IPS-NIHi11 (cell line): ENCODE measurements around the gene ABCA1.
"Not testable (repeated sequence)": the region's sequence is repeated elsewhere in the genome, so short reads cannot be mapped to it uniquely, and the experiment has no call there.

ENCODE experiments used
- DNase-seq: peaks from one replicate; pipeline ENCODE4 v3.0.0; 2012; ENCODE audit warnings: mixed read lengths, low spot score

The ABCA1 gene

DNA sequence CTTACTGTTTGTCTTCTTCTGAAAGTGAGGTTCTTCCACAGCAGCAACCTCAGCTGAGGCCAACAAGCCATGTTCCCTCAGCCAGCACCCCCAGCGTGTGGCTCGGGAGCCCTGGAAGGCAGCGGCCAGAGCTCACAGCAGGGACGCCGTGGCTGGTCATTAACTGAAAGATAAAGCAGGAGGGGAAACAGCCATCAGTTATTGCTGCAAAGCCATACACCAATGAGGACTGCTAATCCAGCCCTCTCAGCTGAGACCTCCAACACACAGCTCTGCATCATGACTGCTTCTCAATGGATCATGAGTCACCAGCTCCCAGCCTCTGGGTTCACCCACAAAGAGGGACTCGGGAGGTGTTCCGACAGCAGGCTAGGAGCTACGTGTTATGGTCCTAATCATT lies 24.3 kb downstream of the ABCA1 start:
- no peak for DNase-seq

DNA sequence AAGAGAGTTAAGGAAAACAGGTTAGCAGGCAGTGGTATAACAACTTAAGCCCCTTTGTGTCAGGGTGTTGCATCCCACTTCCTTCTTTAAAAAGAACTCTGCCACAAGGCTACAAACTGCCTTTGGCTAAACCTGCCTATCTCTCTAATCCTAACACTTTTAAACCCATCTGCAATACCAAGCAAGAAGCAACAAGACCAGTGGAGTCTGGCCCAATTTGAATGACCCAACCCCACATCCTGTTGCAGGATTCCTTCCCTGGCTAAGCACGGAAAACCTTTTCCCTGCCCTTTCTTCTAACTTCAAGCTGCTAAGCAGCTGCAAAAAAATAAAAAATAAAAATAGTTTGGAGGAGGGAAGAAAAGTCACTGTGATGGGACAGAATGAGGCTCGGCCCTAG lies 27.1 kb downstream of the ABCA1 start:
- no peak for DNase-seq

DNA sequence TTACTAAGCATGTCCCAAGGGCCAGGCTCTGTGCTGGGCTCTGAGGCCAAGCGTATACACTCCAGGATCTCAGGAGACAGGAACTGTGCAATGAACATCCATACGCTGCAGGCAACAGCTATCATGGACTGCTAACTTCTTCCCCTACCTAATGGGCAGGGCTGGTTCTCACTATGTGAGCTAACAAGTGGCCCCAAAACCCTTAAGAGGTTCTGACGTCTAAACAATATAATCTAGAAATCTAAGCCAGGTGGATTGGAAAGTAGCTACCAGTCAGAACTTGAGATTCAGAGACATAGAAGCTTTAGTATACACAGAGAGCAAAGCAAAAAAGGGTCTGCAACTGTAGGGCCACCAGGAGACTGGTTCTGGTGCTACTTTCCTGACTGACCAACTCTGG lies 27.6 kb downstream of the ABCA1 start:
- no peak for DNase-seq

DNA sequence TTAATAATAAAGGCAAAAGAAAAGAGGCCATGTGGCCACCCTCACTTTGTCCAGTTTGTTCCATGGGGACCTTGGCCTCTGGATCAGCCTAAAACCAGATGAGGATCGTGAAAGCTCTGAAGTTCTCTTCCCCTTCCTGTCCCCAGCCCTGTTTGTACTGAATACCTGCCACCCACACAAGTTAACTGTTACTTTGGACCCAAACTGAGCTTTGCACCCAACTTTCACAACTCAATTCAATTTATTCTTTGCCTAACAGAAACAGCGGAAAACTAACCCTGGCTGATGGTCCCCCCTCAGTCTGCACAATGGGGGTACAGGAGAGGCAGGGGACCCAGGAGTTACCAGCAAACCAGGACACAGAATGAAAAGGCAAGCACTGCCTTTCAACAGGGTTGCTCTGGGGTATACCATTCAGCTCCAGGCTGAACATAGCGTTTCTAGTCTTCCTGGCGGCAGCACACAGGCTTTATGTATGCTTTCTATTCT lies 28.2 kb downstream of the ABCA1 start:
- DNase-seq = no peak

DNA sequence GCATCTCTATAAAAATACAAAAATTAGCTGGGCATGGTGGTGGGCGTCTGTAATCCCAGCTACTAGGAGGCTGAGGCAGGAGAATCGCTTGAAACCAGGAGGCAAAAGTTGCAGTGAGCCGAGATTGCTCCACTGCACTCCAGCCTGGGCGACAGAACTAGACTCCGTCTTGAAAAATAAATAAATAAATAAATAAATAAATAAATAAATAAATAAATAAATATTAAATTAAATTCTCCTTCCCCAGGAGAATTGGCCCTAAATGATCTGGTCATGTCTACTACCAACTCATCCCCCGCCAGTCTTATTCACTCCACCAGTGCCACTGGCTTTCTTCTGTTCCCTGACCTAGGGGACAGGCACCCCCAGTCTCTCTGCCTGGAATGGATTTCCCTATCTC lies 29.6 kb downstream of the ABCA1 start:
- not testable (repeated sequence) for DNase-seq

DNA sequence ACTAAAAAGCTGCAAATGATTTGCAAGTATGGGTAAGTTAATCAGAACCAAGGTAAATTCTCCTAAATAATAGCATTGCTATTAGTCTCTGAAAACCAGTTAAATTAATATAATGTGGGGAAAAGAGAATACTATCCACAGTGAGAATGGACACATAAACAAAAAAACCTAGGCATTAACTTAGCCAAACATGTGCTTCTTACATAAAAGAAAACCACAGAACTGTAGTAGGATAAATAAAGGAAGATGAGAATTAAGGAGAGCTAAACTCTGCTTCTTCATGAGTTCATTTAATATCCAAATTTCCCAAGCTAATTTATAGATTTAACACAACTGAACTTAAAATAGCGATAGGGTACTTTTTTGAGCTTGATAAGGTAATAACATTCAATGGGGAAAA lies 31.8 kb downstream of the ABCA1 start:
- no peak for DNase-seq

DNA sequence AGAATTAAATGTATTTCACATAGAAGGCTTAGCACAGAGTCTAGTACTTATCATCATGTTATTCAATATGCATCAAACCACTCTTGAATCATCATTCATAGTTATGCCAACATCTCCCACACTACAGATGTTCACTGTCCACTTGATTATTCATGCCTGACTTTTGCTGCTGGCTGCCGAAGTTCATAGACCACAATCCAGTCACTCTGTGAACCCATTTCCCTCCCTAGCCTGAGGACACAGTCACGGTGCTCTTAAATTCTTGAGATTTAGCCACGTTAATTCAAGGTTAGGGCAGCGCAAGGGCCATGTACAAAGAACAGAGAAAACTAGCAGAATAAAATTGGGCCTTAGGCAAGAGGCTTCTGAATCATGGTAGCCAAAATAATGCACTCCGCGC lies 32.4 kb downstream of the ABCA1 start:
- no peak for DNase-seq

DNA sequence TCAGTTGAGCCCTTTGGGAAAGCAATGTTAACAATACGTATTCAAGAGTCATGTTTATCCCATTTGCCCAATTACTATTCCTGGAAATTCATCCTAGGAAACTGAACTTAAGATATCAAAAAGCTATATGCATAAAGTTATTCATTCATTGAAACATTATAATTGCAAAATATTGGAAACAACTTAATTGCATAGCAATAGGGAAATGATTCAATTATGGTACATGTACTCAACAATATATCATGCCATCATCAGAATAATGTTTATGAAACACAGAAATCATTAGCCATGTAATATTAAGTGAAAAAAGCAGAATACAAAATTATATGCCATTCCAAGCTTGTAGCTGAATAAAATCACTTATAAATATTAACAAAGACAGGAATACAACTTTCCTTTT lies 35.3 kb downstream of the ABCA1 start:
- DNase-seq = no peak

DNA sequence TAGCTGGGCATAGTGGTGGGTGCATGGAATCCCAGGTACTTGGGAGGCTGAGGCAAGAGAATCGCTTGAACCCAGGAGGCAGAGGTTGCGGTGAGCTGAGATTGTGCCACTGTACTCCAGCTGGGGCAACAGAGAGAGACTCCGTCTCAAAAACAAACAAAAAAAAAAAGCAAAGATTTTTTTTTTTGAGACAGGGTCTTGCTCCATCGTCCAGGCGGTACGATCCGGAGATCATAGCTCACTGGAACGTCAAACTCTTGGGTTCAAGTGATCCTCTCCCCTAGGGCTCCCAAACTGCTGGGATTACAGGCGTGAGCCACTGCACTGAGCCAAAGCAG lies 37.6 kb downstream of the ABCA1 start:
- DNase-seq = no peak

DNA sequence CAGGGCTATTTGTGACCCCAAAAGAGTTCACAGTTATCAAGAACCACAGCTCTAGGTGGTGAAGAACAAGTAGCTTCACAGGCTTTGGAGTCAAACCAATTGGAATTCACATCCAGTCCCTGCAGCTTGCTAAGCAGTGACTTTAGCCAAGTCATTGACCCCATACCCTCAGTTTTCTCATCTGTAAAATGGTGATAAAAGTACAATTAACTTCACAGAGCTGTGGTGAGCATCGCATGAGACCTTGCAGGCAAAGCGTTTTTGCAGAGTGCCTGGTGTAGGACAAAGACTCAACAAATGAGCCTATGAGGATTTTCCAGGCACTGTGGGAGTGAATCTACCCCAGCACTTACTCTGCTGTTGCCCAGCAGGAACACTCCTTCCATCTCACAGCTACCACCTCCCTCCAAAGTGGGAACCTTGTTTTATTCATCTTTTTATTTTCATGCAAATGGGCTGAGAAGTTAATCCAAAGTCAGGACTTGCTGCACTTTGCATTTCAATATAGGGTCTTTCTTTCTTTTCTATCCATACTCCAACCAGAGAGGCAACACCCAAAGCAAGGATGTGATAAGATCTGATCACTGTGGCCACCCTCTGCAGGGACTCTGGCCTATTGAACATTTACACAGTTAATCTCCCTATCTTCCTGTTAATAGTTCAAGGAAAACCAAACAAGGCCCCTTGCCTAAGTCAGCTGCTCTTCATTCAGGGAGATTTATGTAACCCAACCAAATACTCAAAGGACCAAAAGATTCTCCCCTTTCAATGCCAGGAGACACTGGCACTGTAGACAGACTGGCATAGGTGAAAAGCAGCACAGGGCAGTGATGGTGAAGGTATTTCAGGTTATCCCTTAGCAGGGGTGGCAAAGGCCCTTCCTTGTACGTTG lies 41.9 kb downstream of the ABCA1 start:
- DNase-seq = peak; percentile 40

DNA sequence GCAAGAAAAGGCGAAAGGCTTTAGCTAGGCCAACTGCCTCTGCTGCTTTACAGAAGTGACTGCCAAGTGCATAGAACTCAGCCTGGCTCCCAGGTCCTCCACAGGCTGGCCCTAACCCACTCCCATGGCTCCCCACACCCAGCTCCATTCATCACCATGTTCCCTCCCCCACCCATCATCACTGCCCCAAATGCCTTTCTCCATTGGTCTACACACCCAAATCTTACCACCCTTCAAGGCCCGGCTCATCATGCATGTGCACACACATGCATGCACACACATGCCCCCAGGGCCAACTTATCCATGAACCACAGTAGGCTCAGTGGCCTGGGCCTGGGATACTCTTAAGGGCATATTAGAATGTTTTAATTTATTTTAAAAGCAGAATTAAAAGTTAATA lies 44.8 kb downstream of the ABCA1 start:
- no peak for DNase-seq

DNA sequence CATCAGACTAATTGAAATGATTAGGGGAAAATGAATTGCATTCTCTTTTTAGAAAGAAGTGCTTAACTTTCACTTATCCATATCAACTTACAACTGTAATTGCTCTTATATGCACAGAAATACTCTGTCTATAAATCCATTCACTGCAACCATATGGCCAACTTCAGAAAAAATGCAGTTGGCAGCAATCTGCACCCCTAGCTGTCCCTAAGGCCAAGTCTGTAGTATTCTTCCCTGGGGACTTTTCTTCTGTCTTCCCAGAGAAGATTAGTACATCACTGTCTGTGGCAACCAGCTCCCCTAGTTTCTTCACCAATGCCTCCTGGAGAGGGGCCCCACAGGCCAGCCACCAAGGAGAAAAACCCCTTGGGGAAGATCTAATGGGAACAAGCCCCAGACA lies 45.4 kb downstream of the ABCA1 start:
- DNase-seq = no peak

DNA sequence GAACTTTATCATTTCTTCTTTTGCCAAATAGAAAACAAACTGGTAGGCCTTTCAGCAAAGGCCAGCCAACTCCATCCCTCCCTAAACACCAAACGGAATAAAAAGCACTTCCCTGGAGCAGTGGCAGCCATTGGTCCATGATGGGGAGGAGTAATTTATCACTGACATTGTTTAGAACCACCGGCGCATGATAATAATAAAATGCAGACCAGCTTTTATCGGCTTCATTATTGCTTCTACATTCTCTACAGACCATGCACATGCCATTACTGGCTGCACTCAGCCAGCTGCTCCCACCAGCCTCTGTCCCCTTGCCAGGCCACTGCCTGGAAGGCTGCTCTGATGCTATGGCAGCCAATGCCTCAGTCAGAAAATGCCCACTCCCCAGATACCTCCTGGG lies 45.9 kb downstream of the ABCA1 start:
- DNase-seq = no peak

DNA sequence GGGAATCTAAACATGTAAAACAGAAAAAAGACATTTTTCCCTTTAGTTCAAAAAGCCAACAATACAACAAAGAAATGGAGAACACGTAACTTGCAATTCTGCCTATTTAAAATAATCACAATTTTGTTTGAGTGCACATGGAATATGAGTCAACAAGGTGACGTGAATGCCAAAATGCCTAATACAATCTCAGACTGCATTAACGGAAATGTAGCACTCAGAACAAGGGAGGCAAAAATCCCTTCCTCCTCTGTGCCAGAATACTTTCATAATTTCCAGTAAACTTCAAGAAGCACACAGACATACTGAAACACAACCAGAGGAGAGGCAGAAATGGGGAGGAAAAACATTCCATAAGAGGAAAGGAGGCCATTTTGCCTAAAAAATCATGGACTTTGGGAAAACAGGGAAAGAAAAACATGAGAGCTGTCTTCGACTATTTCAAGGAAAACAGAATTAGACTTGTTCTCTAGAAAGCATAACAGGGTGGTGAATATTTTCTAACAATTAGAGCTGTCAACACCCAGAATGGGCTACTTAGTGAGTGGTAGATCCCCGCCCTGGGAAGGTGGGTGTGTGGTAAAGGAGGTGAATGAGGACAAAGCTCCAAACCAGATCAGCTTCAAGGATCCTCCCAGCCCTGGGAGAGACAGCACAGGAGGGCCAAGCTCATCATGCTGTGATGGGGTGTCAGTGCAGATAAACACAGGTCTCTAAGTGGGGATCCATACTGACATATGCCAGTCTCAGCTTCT lies 48.2 kb downstream of the ABCA1 start:
- DNase-seq = no peak

DNA sequence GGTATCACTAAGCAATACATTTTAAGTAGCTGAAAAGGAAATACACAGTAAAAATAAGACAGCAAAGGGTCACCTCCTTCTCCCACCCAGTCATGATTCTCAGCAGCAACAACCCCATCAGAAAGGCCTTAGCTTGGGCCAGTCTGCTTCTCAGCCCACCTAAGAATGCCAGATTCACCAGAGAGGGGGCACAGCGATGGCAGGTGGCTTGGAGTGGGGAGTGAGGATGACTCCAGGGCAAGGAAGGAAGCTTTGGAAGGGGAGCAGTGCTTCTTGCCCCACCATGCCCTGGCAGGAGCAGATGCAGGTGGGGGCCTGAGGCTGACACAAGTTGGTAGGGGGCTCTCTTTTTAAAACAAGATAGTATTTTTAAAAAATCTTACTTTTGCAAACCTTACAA lies 51.4 kb downstream of the ABCA1 start:
- no peak for DNase-seq

DNA sequence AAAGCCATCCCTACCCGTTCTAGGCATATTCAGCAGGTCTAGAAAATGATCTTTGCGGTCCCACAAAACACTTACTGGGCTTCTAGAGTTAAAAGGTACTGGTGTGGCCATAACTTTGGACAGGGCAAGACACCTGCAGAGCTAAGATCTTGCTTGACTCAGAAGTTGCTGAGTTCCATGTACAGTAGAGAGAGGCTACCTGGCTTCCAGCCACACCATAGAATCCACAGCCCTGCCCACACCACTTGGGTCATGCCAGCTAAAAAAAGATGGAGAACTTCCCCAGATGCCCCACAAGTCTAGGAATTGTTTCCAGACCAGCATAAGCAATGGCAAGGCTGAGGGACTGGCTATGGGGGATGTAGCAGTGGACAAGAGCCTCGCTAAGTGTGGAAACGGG lies 52.1 kb downstream of the ABCA1 start:
- DNase-seq = no peak

DNA sequence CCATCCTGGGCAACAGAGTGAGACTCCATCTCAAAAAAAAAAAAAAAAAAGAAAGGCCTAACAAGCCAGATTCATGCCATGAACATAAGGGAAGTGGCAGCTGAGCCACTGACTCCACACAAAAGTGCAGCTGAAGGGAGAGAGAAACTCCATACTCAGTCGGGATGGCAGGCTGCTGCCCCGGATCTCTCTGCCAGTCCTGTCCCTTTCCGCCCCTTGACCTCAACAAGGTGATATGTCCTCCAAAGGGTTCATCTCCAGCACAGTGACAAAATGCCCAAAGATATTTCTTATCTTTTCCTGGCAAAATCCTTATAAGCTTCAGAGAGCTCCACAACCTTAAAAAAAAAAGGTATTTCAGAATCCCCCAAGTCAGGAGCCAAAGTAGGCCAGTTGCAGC lies 52.6 kb downstream of the ABCA1 start:
- DNase-seq = no peak

DNA sequence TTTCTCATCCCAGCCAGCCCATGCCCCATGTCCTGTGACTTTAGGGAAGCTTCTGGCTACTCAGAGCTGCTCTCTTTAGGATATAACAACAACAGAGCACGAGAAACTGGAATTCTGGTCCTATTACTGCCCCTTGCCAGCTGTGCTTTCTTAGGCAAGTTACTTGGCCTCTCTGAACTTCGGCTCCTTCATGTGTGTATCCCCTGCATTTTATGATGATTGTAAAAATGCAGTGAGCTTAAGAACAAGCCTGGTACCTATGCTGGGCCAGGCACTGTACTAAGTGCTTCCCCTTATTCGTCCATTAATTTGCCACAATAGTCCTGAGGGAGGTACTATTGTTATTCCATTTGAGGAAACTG lies 54.5 kb downstream of the ABCA1 start:
- DNase-seq = no peak

DNA sequence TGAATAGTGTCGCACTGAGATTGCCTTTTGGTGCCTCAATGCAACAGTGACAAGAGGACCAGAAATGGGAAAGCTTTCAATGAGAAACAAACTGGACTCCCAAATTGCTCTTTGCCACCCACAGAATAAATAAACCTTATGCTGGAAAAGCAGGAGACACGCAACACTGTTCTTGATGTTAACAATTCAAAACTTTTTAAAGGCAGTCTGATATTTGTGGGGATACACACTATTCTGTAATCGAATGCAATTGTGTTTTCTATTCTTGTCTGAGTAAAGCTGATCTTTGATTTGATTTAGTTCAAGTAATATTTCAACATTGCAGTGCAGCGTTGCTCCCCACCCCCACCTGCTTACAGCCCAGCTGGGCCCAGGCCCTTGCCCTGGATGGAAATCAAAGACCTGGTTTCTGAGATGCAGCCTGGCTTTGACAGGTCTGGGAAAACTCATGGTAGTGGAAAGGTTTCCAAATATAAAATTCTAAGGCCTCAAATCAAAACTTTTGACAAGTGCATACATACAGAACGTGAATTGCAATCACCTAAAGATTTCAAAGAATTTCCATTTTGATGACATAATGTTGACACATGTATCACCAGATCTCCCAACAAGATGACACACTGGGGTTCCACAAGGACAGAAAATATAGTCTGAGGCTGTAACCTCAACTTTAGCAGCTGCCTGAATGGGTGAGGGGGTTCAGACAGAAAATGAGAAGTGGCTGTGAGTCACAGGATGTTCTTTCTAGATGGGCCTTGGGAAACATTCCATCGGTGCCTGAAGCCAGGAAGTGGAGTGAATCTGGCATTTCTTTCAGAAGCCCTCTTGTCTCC lies 55.1 kb downstream of the ABCA1 start:
- no peak for DNase-seq

DNA sequence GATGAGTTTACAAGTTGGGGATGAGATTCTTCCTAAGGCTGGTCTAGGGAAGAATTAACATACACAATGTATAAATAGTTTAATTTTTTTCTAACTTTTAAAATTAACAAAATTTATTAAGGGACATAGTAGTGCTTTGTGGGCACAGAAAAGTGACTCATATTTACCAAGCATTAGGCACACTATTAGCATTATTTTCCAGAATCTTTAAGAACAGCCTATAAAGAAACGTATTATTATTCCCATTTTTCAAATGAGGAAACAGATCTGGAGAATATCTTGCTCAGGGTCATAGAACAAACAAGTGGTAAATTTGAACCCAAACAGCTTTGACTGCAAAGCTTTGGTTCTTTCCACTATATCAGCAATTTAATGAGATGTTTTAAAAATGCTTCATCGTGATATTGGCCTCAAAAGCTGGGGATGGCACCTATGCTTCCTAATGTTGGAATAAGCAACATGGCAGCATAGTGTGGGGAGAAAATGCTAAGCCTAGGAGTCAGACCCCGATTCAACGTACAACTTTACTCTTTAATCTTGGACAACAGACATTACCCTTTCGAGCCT lies 55.9 kb downstream of the ABCA1 start:
- DNase-seq = no peak

DNA sequence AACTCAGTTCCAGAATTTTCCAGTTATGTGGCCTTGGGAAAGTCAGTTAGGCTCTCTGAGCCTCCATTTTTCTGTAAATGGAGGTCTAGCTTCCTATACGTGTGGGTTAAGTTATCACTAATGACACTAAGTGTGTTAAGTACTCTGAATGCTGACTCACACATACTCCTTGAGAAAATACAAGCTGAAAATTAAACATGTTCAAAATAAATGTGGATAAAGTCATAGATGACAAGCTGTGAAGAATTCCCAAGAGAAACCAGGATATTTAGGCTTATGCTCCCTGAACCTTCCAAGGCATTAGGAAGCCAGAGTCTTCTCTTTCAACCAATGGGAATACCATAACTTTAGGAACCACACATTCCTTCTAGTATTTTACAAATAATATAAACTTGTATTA lies 58.1 kb downstream of the ABCA1 start:
- no peak for DNase-seq

DNA sequence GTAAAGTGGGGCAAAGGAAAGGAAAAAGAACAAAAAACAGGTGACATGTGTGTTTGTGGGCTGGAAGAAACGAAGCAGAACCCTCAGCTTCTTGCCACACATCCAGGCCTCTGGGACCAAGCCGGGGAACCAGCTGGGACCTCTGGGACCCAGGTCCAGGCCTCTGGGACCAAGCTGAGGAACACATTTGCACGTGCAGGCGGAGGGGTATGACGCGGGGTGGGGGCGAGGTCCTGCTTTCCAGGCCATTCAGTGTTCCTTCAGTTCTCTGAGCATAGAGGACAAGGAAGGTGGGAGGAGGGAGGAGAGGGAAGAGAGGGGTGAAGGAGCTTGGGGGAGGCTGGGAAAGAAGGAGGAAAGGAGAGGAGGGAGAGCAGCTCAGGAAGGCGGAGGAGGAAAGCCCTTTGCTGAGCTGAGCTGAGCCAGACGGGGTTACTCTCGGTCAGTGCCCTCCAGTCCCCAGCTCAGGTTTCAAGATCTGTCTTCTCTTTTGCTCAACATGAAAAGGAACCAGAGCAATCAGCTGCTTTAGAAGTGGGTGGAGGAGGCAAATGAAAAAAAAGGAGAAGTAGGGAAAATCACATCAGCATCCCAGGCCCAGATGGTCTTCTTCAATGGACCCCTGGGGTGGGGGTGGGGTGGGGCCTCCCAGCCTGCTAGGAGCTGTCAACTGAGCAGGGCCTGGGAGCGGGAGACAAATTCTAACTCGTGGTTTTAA lies 59.1 kb downstream of the ABCA1 start:
- peak; percentile 92 for DNase-seq
